ENCODE measurements around the gene DEPDC5.

DEPDC5 gene

GRCh38 chr22:31953261-31953660 is 199.4 kb downstream of the DEPDC5 start:
- no peak for DNase-seq

GRCh38 chr22:31954535-31955523 is 201.0 kb downstream of the DEPDC5 start:
- no peak for DNase-seq

- DNase-seq = no peak
These were observed 202.5 kb downstream of the DEPDC5 start for GRCh38 chr22:31956360-31956759.

All from T-helper 9 cell (primary cell).